NCI-H2227 (cell line): Measurements from ENCODE around the gene PTPRN.
"Not testable (repeated sequence)": the region's sequence is repeated elsewhere in the genome, so short reads cannot be mapped to it uniquely, and the experiment has no call there.

Experiments used
- DNase-seq: peaks from one replicate; lab custom pipeline; 2025; ENCODE audit not compliant: unreplicated experiment; lab: John Stamatoyannopoulos, UW

The PTPRN gene

GRCh38 chr2:219309278-219309677 is at the start of gene PTPRN:
PTPRN (minus strand) TSS chr2:219309401; CDS start chr2:219309332, 69 bp downstream.
- DNase-seq: peak; percentile 96

- DNase-seq: peak; percentile 19
Observed at GRCh38 chr2:219358170-219359075, 49.2 kb upstream of the PTPRN start.

GRCh38 chr2:219356834-219357233 is 47.6 kb upstream of the PTPRN start:
- DNase-seq: no peak

GRCh38 chr2:219354582-219354981 is 45.4 kb upstream of the PTPRN start:
- no peak for DNase-seq

GRCh38 chr2:219353129-219353528 is 43.9 kb upstream of the PTPRN start:
- no peak for DNase-seq

- DNase-seq: peak; percentile 87
Observed at GRCh38 chr2:219352448-219353023, 43.3 kb upstream of the PTPRN start.

- peak; percentile 71 for DNase-seq
Observed at GRCh38 chr2:219350710-219351221, 41.6 kb upstream of the PTPRN start.

- no peak for DNase-seq
Observed at GRCh38 chr2:219350215-219350614, 41.0 kb upstream of the PTPRN start.

GRCh38 chr2:219344751-219345430 is 35.7 kb upstream of the PTPRN start:
- peak; percentile 59 for DNase-seq

GRCh38 chr2:219335373-219335786 is 26.2 kb upstream of the PTPRN start:
- peak; percentile 89 for DNase-seq

- DNase-seq: no peak
Observed at GRCh38 chr2:219334076-219334475, 24.9 kb upstream of the PTPRN start.

GRCh38 chr2:219332542-219332941 is 23.3 kb upstream of the PTPRN start, which contains the start of gene RESP18:
RESP18 (minus strand) TSS chr2:219332744.
- no peak for DNase-seq

GRCh38 chr2:219331560-219332213 is 22.5 kb upstream of the PTPRN start:
- no peak for DNase-seq

GRCh38 chr2:219327719-219328118 is 18.5 kb upstream of the PTPRN start:
- peak; percentile 12 for DNase-seq

- no peak for DNase-seq
Observed at GRCh38 chr2:219325657-219326315, 16.6 kb upstream of the PTPRN start.

- DNase-seq: no peak
Observed at GRCh38 chr2:219325136-219325535, 15.9 kb upstream of the PTPRN start.

- no peak for DNase-seq
Observed at GRCh38 chr2:219323434-219323833, 14.2 kb upstream of the PTPRN start.

GRCh38 chr2:219314804-219315468 is 5.7 kb upstream of the PTPRN start:
- no peak for DNase-seq

GRCh38 chr2:219312683-219313263 is 3.6 kb upstream of the PTPRN start:
- DNase-seq: not testable (repeated sequence)
